Astrocyte (in vitro differentiated cells and primary cell): ENCODE results near the gene DCC.

ENCODE experiments used
- EZH2 ChIP-seq: IDR thresholded peaks from 2 replicates; pipeline ENCODE4 v1.6.1; 2012; ENCODE audit warnings: mild to moderate bottlenecking, low read length, inconsistent platforms; ENCODE audit not compliant: insufficient read depth
- TF ChIP-seq, protein P1 (sequence below): IDR thresholded peaks from 2 replicates; pipeline ENCODE4 v1.5.1; 2011; ENCODE audit warnings: low read depth, mild to moderate bottlenecking, inconsistent platforms, low read length, moderate library complexity; ENCODE audit not compliant: insufficient read depth

DNA sequence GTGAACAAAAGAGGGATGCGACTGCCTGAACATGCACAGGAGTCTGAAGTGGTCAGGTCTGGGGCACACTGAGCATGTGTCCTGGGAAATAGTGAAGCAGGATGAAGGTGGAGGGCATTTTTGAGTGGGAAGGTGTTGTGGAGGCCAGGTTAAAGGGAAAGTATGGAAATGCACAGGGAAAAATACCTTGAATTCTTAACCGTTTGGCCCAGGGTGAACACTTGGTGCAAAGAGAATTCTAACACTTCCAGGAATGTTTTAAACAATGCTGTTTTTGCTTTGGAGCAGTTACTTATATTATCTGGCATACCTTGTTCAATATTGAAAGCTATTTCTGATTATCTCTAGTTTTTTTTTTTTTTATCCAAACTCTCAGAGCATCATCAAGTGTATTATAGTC lies 623.5 kb downstream of the DCC start:
- TF ChIP-seq, protein P1, sequence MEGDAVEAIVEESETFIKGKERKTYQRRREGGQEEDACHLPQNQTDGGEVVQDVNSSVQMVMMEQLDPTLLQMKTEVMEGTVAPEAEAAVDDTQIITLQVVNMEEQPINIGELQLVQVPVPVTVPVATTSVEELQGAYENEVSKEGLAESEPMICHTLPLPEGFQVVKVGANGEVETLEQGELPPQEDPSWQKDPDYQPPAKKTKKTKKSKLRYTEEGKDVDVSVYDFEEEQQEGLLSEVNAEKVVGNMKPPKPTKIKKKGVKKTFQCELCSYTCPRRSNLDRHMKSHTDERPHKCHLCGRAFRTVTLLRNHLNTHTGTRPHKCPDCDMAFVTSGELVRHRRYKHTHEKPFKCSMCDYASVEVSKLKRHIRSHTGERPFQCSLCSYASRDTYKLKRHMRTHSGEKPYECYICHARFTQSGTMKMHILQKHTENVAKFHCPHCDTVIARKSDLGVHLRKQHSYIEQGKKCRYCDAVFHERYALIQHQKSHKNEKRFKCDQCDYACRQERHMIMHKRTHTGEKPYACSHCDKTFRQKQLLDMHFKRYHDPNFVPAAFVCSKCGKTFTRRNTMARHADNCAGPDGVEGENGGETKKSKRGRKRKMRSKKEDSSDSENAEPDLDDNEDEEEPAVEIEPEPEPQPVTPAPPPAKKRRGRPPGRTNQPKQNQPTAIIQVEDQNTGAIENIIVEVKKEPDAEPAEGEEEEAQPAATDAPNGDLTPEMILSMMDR = no peak
- no peak for TF ChIP-seq EZH2
